Neural cell (in vitro differentiated cells): ENCODE data around the gene ZNF716. TPM values are rescaled to one million over a fixed set of nuclear protein-coding genes. Genes with fewer than 3 reads are reported as not detected.
"Not testable (repeated sequence)": the region's sequence is repeated elsewhere in the genome, so short reads cannot be mapped to it uniquely, and the experiment has no call there.

Experiments used
- H2AFZ ChIP-seq: fragments of 200-600, 300-800 bp; sonication (generic), shearing (Covaris generic); 2 replicates; pipeline ENCODE4 v1.6.0; 2014; ENCODE audit warnings: low read depth, mild to moderate bottlenecking, antibody characterized with exemption, low read length, moderate library complexity
- H3F3A ChIP-seq: fragments of 200-600 bp; shearing (Covaris generic); 2 replicates; pipeline ENCODE4 v1.6.1; 2016; ENCODE audit warnings: mild to moderate bottlenecking, moderate library complexity, mixed read lengths, antibody characterized with exemption, low read length; ENCODE audit not compliant: insufficient read depth, poor library complexity, severe bottlenecking
- H3K27ac ChIP-seq: fragments of 200-600, 300-800 bp; sonication (generic), shearing (Covaris generic); 2 replicates; pipeline ENCODE4 v1.5.1; 2014; ENCODE audit warnings: mild to moderate bottlenecking, low read length, moderate library complexity
- H3K27me3 ChIP-seq: fragments of 300-800, 200-600 bp; sonication (generic), shearing (Covaris generic); 2 replicates; pipeline ENCODE4 v1.6.0; 2014; ENCODE audit warnings: mild to moderate bottlenecking, low read depth, low read length, moderate library complexity; ENCODE audit not compliant: insufficient read depth
- H3K36me3 ChIP-seq: fragments of 300-800, 200-600 bp; sonication (generic), shearing (Covaris generic); 2 replicates; pipeline ENCODE4 v1.5.1; 2014; ENCODE audit warnings: mild to moderate bottlenecking, antibody characterized with exemption, low read length, moderate library complexity; ENCODE audit not compliant: insufficient read depth
- H3K4me2 ChIP-seq: fragments of 300-800, 200-600 bp; sonication (generic), shearing (Covaris generic); 2 replicates; pipeline ENCODE4 v1.6.0; 2014; ENCODE audit warnings: mild to moderate bottlenecking, low read length
- H3K4me3 ChIP-seq: fragments of 300-800, 200-600 bp; sonication (generic), shearing (Covaris generic); 2 replicates; pipeline ENCODE4 v1.5.1; 2014; ENCODE audit warnings: mild to moderate bottlenecking, low read length, moderate library complexity
- H3K79me2 ChIP-seq: fragments of 200-600 bp; shearing (Covaris generic); replicated peaks from 2 replicates; pipeline ENCODE4 v1.6.0; 2014; ENCODE audit warnings: mild to moderate bottlenecking, low read length, moderate library complexity; ENCODE audit not compliant: insufficient read depth
- H3K9ac ChIP-seq: fragments of 300-800, 200-600 bp; sonication (generic), shearing (Covaris generic); 2 replicates; pipeline ENCODE4 v1.6.1; 2016; ENCODE audit warnings: mild to moderate bottlenecking, low read length, mixed read lengths
- H3K9me2 ChIP-seq: fragments of 200-600 bp; shearing (Covaris generic); 2 replicates; pipeline ENCODE4 v1.6.1; 2016; ENCODE audit warnings: mild to moderate bottlenecking, low read length, mixed read lengths; ENCODE audit not compliant: insufficient read depth
- H3K9me3 ChIP-seq: fragments of 200-600, 300-800 bp; sonication (generic), shearing (Covaris generic); 2 replicates; pipeline ENCODE4 v1.6.1; 2016; ENCODE audit warnings: mild to moderate bottlenecking, mixed run types, low read length, moderate library complexity, mixed read lengths
- H4K20me1 ChIP-seq: fragments of 200-600 bp; shearing (Covaris generic); 2 replicates; pipeline ENCODE4 v1.6.1; 2016; ENCODE audit warnings: mild to moderate bottlenecking, mixed run types; ENCODE audit not compliant: insufficient read depth
- CTCF ChIP-seq: fragments of 450-650 bp; IDR thresholded peaks from 2 replicates; pipeline ENCODE4 v1.5.1; 2014; ENCODE audit warnings: antibody characterized with exemption, mild to moderate bottlenecking, moderate library complexity; ENCODE audit not compliant: poor library complexity, severe bottlenecking
- EP300 ChIP-seq: fragments of 450-650 bp; conservative IDR thresholded peaks from 2 replicates; pipeline ENCODE4 v1.6.1; 2014; ENCODE audit warnings: antibody characterized with exemption, mild to moderate bottlenecking, moderate library complexity; ENCODE audit not compliant: poor library complexity, severe bottlenecking
- EZH2 ChIP-seq: fragments of 200-600, 300-800 bp; shearing (Covaris generic), sonication (generic); IDR thresholded peaks from 2 replicates; pipeline ENCODE4 v1.6.1; 2014; ENCODE audit warnings: antibody characterized with exemption, low read length, borderline replicate concordance, mild to moderate bottlenecking; ENCODE audit not compliant: insufficient read depth, poor library complexity, severe bottlenecking
- MXI1 ChIP-seq: fragments of 450-650 bp; conservative IDR thresholded peaks from 2 replicates; pipeline ENCODE4 v1.6.1; 2014; ENCODE audit warnings: antibody characterized with exemption, mild to moderate bottlenecking; ENCODE audit not compliant: poor library complexity, severe bottlenecking
- POLR2AphosphoS5 ChIP-seq: IDR thresholded peaks from 2 replicates; pipeline ENCODE4 v1.6.1; 2012
- RAD21 ChIP-seq: fragments of 450-650 bp; conservative IDR thresholded peaks from 2 replicates; pipeline ENCODE4 v1.6.1; 2014; ENCODE audit warnings: antibody characterized with exemption, mild to moderate bottlenecking, moderate library complexity
- REST ChIP-seq: IDR thresholded peaks from 2 replicates; pipeline ENCODE4 v1.6.1; 2012; ENCODE audit warnings: borderline replicate concordance
- SMC3 ChIP-seq: fragments of 450-650 bp; conservative IDR thresholded peaks from 2 replicates; pipeline ENCODE4 v1.6.1; 2014; ENCODE audit warnings: antibody characterized with exemption, mild to moderate bottlenecking, moderate library complexity; ENCODE audit not compliant: poor library complexity
- TAF1 ChIP-seq: IDR thresholded peaks from 2 replicates; pipeline ENCODE4 v1.6.1; 2012; ENCODE audit warnings: low read depth
- polyA plus RNA-seq: library from polyadenylated mRNA; depleted of rRNA; stranded (reverse); fragments of >200 nt; gene quantifications from 2 replicates; pipeline ENCODE4 v1.2.3, GENCODE V29; 2014

ZNF716 gene
- polyA plus RNA-seq, 1 donor from 2014 or later = not detected

DNA sequence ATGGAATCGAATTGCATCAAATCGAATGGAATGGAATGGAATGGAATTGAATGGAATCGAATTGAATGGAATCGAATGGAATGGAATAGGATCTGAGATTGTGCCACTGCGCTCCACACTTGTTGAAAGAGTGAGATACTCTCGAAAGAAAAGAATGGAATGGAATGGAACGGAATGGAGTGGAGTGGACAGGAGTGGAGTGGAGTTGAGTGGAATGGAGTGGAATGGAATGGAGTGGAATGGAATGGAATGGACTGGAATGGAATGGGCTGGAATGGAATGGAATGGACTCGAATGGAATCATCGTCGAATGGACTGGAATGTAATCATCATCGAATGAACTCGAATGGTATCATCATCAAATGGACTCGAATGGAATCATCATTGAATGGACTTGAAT, 38.0 kb downstream of the ZNF716 start:
- Histone ChIP-seq H3K9me2 (no peaks in the 10 kb centered on the region), H3F3A (no peaks in the 10 kb centered on the region), H3K4me3 (no peak overlapping the region), H3K9ac (no peak overlapping the region), H2AFZ (no peak overlapping the region), H3K4me2 (no peak overlapping the region), H3K9me3 (peaks cover 29% of the 10 kb centered on the region), H3K27me3 (no peaks in the 10 kb centered on the region), H3K36me3 (no peaks in the 10 kb centered on the region), H3K79me2 (no peaks in the 10 kb centered on the region), H3K27ac (no peak overlapping the region), H4K20me1 (no peaks in the 10 kb centered on the region)
- TF ChIP-seq SMC3 (no peak), POLR2AphosphoS5 (no peak), EZH2 (no peak), CTCF (no peak), MXI1 (no peak), RAD21 (no peak), EP300 (no peak), REST (no peak), TAF1 (no peak)

DNA sequence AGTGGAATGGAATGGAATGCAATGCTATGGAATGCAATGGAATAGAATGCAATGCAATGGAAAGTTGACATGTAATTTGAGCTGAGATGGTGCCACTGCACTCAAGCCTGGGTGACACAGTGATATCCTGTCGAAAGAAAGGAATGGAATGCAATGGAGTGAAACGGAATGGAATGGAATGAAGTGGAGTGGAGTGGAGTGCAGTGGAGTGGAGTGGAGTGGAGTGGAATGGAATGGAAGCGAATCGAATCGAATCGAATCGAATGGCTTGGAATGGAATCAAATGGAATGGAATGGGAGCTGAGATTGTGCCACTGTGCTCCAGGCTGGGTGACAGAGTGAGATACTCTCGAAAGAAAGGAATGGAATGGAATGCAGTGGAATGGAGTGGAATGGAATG, 45.1 kb downstream of the ZNF716 start:
- H3K4me3 ChIP-seq, H3K9ac ChIP-seq, H3F3A ChIP-seq, H3K9me2 ChIP-seq, H3K4me2 ChIP-seq, H3K36me3 ChIP-seq, H4K20me1 ChIP-seq, H3K79me2 ChIP-seq, H3K27me3 ChIP-seq, H2AFZ ChIP-seq, H3K27ac ChIP-seq: not testable (repeated sequence)
- H3K9me3 ChIP-seq = peaks cover 16% of the 10 kb centered on the region

DNA sequence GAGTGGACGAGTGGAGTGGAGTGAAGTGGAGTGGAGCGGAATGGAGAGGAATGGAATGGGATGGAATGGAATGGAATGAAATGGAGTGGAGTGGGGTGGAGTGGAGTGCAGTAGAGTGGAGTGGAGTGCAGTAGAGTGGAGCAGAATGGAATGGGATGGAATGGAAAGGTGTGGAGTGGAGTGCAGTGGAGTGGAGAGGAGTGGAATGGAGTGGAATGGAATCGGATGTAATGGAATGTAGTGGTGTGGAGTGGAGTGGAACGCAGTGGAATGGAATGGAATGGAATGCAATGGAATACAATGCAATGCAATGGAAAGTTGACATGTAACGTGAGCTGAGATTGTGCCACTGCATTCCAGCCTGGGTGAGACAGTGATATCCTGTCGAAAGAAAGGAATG, 46.4 kb downstream of the ZNF716 start:
- Histone ChIP-seq H2AFZ (no peak overlapping the region), H3K79me2 (no peaks in the 10 kb centered on the region), H3K9me3 (peaks cover 14% of the 10 kb centered on the region), H3K9ac (no peak overlapping the region), H3K27me3 (no peaks in the 10 kb centered on the region), H3K4me3 (no peak overlapping the region), H3F3A (no peaks in the 10 kb centered on the region), H4K20me1 (no peaks in the 10 kb centered on the region), H3K27ac (no peak overlapping the region), H3K9me2 (no peaks in the 10 kb centered on the region), H3K4me2 (no peak overlapping the region), H3K36me3 (no peaks in the 10 kb centered on the region)
- TF ChIP-seq CTCF = no peak
- TF ChIP-seq REST = no peak
- no peak for TF ChIP-seq RAD21
- no peak for TF ChIP-seq MXI1
